Stimulated activated naive CD8-positive, alpha-beta T cell treated with anti-CD3 and anti-CD28 coated beads, Interleukin-15, Interleukin-2, amounts not matched to agents 100 ng/mL and 50 ng/mL, for 24 hours (primary cell): ENCODE measurements around the gene ATP6V1C2.

Experiments used
- H3K27ac Mint-ChIP-seq: one replicate; pipeline ENCODE4 v1.8.0; 2021; ENCODE audit warnings: mild to moderate bottlenecking, mixed read lengths
- H3K27me3 Mint-ChIP-seq: one replicate; pipeline ENCODE4 v1.8.0; 2021; ENCODE audit warnings: mixed read lengths
- H3K36me3 Mint-ChIP-seq: one replicate; pipeline ENCODE4 v1.8.0; 2021; ENCODE audit warnings: low read depth, mixed read lengths
- H3K4me1 Mint-ChIP-seq: one replicate; pipeline ENCODE4 v1.8.0; 2021; ENCODE audit warnings: low read depth, mixed read lengths
- H3K4me3 Mint-ChIP-seq: one replicate; pipeline ENCODE4 v1.8.0; 2021; ENCODE audit warnings: mild to moderate bottlenecking, mixed read lengths
- H3K9me3 Mint-ChIP-seq: one replicate; pipeline ENCODE4 v1.8.0; 2021; ENCODE audit warnings: mixed read lengths

ATP6V1C2 gene

DNA sequence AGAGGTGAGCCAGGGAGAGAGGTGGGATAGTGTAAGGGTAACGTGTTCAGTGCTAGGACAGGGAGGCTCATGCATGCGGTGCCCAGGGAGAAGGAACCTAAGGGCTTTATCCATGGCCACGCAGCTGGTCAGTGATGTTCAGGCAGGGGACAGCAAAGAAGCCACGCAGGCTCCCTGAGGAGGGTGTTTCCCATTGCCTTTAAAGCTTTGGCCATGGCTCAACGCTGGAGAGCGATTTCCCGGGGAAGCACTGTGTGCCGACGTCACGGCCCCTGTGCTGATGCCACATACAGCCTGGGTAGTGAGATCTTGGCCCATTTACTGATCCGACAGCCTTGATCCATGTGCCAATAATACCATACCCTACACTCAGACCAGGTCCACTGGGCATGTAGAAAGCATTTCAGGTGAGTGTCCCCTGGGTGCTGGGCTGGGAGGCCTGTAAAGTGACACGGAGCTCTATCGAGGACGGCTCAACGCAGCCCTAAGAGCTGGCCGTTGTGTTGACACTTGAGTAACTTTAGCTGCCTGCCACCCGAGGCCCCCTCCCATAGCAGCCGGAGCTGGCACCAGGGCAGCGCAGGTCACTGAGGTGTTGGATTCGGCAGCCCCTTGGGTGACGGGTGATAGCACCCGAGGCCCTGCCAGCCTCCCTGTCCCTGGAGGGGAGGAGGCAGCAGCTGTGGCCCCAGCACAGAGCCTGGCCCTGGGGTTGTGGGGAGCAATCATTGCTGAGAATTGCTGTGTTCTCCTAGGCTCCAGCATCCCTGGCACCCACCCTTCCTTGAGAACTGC lies 49.7 kb downstream of the ATP6V1C2 start:
- no peak overlapping the region for H3K4me3 Mint-ChIP-seq
- H3K27me3 Mint-ChIP-seq, result no peaks in the 10 kb centered on the region
- no peaks in the 10 kb centered on the region for H3K36me3 Mint-ChIP-seq
- no peaks in the 10 kb centered on the region for H3K9me3 Mint-ChIP-seq
- H3K4me1 Mint-ChIP-seq, result no peaks in the 10 kb centered on the region
- H3K27ac Mint-ChIP-seq, result no peak overlapping the region

DNA sequence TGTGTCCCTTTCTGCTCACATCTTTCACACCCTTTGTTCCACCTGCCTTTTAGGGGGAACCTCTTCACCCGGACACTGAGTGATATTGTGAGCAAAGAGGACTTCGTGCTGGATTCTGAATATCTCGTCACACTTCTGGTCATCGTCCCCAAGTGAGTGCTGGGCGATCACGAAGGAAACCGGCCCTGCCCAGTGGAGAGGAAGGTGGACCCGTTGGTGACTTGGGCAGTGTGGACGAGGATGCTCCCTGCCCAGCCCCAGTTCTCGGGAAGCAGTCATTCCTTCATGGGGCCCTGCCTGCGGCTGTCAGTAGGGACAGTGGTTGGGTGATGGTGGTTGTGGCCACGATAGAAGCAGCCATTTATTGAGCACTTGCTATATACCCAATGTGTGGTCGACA lies 50.4 kb downstream of the ATP6V1C2 start:
- Mint-ChIP-seq H3K9me3 (no peaks in the 10 kb centered on the region), H3K4me3 (no peak overlapping the region), H3K27ac (no peak overlapping the region), H3K27me3 (no peaks in the 10 kb centered on the region), H3K4me1 (no peaks in the 10 kb centered on the region), H3K36me3 (no peaks in the 10 kb centered on the region)

DNA sequence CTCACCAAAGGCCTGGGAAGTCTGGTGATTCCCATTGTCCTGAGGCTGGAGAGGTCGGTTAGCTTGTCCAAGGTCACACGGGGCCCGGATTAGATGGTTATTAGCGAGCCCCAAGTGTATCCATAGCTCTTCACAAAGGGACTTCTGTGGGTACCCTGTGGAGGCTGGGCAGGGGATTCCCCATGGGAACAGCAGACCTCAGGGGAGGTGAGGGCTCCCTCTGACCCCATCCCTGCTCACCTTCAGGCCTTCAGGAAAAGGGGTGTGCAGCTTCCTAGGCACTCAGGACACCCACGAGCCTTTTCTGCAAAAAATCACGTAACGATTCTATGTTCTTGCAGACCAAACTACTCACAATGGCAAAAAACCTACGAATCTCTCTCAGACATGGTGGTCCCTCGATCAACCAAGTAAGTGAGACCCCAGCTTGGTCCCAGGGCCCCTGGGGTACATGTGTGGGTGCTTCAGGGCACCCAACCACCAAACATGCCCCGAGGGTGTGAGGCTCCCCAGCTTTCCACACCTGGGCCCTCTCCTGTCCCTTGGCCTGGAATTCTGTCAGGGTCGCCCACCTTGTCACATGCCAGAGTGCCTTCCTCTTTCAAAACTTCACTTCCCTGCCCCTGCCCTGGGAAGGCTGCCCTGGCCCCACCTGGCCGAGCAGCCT lies 50.9 kb downstream of the ATP6V1C2 start:
- Mint-ChIP-seq H3K27me3 (no peaks in the 10 kb centered on the region), H3K9me3 (no peaks in the 10 kb centered on the region), H3K36me3 (no peaks in the 10 kb centered on the region), H3K4me3 (no peak overlapping the region), H3K4me1 (no peaks in the 10 kb centered on the region), H3K27ac (no peak overlapping the region)

DNA sequence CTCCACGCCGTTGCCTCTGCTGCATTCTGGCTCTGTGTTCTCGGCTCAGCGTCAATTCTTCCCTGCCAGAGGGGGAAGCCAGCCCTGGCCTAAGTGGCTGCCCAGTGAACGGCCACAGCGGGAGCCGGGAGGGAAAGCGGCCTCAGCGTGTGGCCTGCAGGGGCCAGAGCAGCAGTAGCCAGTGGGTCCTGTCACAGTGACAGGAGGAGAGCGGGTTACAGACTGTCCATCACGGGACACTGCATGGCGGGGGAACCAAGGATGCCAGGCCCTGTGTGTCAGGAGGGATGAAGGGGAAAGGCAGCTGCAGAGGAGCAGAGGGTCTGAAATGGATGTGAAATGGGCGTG lies 51.4 kb downstream of the ATP6V1C2 start:
- H3K27me3 Mint-ChIP-seq, result no peaks in the 10 kb centered on the region
- no peak overlapping the region for H3K4me3 Mint-ChIP-seq
- no peaks in the 10 kb centered on the region for H3K4me1 Mint-ChIP-seq
- H3K9me3 Mint-ChIP-seq, result no peaks in the 10 kb centered on the region
- H3K36me3 Mint-ChIP-seq, result no peaks in the 10 kb centered on the region
- no peak overlapping the region for H3K27ac Mint-ChIP-seq

DNA sequence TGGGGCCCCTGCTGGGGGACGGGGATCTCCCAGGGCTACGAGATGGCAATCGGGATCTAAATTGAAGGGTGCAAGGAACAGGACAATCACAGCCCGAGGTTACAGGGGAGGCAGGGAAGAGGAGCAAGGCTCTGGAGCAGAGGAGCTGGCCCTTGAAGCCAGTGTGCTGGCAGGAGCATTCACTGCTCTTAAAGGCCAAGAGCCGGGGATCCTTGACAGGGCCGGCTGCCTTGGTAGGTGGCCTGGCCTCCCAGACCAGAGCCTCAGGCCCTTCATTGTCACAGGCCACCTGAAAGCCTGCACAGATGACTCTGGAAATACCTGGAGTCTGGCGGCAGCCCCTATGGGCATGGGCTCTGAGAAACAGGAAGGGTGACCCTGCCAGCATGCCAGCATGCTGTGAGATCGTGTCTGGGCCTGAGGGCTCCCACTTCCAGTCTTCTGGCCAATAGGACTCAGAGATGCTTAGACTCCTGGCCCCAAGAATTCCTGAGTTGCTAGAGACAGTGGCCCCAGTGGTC lies 52.5 kb downstream of the ATP6V1C2 start:
- Mint-ChIP-seq H3K4me3 (no peak overlapping the region), H3K36me3 (no peaks in the 10 kb centered on the region), H3K27ac (no peak overlapping the region), H3K9me3 (no peaks in the 10 kb centered on the region), H3K27me3 (no peaks in the 10 kb centered on the region), H3K4me1 (no peaks in the 10 kb centered on the region)

DNA sequence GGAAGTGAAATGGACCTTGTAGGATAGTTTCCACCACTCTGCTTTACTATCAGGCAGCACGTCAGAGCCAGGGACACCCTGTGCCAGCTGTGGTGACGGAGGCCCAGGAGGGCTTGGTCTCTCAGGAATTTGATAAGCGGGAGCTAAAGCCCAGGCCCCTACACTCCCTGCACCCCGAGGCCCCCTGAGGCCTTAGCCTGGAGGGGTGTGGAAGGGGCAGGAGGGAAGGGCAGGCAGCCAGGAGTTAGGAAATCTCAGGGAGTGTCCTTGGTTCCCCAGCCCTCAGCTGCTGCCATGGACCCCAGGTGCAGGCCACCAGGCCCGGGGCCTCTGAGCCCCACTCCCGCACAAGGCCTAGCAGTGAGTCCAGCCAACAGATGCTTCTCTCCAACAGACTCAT lies 53.0 kb downstream of the ATP6V1C2 start:
- Mint-ChIP-seq H3K4me3 (no peak overlapping the region), H3K27ac (no peak overlapping the region), H3K27me3 (no peaks in the 10 kb centered on the region), H3K4me1 (no peaks in the 10 kb centered on the region), H3K36me3 (no peaks in the 10 kb centered on the region), H3K9me3 (no peaks in the 10 kb centered on the region)

DNA sequence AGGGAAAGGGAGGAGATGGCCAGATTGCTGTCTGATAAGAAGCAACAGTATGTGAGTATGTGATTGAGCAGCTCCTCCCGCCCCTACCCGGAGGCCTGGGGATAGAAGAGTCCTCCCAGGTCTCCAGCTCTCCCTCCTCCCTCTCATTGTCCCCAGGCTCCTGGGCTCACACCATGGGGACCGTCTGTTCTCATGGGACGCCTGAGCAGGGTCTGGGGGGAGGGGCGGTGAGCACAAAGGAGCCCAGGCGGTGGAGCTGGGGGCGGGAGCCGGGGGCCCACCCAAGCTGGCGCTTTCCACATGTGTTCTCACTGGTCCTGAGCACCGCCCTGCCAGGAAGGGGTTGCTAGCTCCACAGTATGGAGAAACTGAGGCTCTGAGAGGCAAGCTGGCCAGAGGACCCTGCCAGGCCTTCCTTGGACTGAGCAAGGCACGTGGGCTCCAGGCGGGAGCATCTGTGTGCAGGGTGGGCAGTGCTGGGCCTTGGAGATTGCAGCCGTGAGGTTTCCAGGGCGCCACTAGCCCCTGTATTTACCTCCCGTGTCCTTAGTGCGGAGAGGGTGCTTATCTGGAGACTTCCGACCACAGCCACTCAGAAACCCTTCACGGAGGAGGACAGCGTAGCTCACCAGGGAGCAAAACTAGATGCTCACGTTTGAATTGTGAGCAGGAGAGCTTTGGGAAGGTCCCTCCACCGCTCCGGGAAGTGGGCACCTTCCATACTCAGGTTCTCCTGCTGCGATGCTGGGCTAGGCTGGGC lies 53.8 kb downstream of the ATP6V1C2 start:
- Mint-ChIP-seq H3K27ac (no peak overlapping the region), H3K4me1 (no peaks in the 10 kb centered on the region)

DNA sequence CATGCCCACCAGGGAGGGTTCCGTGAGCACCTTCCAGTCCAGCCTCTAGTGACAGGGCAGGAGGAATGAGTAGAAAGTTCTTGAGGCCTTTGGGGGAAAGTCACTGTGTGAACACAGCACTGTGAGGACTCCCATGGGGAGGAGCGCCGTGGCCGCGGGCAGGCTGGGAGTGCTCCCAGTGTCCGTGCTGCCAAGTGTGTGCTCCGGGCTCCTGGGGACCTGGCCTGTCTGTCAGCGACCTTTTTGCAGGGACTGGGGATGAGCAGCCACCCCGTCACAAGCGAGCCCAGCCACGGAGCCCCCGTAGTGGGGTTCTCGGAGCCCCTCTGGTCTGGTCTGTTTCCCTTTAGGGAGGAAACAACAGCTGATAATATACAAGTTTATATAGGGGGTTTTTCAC lies 54.4 kb downstream of the ATP6V1C2 start:
- no peak overlapping the region for H3K27ac Mint-ChIP-seq
- no peaks in the 10 kb centered on the region for H3K4me1 Mint-ChIP-seq
- no peaks in the 10 kb centered on the region for H3K27me3 Mint-ChIP-seq
- H3K4me3 Mint-ChIP-seq, result no peak overlapping the region
- no peaks in the 10 kb centered on the region for H3K9me3 Mint-ChIP-seq
- H3K36me3 Mint-ChIP-seq, result peaks cover 10% of the 10 kb centered on the region

More for the DNA sequence above, 53.8 kb downstream of the ATP6V1C2 start:
- H3K9me3 Mint-ChIP-seq, result no peaks in the 10 kb centered on the region
- H3K36me3 Mint-ChIP-seq, result peaks cover 5% of the 10 kb centered on the region
- H3K27me3 Mint-ChIP-seq, result no peaks in the 10 kb centered on the region
- H3K4me3 Mint-ChIP-seq, result no peak overlapping the region

DNA sequence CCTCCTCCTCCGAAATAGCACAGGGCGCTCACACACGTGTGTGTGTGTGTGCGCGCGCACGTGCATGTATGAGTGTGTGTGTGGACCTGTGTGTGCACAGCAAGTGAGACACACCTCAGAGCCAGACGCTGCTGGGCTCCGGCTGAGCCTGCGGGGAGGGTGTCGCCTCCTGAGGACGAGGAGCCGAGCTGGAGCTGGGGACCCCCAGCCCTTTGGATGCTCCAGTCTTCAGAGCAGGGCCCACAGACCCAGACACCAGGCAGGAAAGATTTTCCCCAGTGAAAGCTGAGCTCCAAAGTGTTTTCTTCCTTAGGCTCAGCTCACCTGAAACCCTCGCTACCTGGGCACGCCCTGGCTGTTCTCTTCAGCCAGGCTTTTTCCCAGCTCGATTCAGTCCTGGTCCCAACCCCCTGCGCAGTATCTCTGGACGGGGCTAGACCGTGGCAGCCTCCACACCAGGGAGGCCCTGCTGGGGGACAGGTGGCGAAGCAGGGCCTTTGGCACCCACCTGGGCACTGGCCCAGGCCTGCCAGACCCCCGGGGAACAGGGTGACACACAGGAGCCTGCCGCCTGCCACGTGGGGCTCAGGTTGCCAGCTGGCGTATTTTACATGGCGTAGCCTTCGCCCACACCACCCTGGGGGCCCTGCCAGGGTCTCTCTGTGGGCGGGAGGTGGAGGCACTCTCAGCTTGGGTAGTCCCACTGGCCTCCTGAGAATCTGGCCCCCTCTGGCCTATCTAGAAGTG lies 55.0 kb downstream of the ATP6V1C2 start:
- peaks cover 13% of the 10 kb centered on the region for H3K36me3 Mint-ChIP-seq
- H3K4me1 Mint-ChIP-seq, result no peaks in the 10 kb centered on the region
- H3K9me3 Mint-ChIP-seq, result no peaks in the 10 kb centered on the region
- no peak overlapping the region for H3K4me3 Mint-ChIP-seq
- H3K27me3 Mint-ChIP-seq, result no peaks in the 10 kb centered on the region
- H3K27ac Mint-ChIP-seq, result no peak overlapping the region

DNA sequence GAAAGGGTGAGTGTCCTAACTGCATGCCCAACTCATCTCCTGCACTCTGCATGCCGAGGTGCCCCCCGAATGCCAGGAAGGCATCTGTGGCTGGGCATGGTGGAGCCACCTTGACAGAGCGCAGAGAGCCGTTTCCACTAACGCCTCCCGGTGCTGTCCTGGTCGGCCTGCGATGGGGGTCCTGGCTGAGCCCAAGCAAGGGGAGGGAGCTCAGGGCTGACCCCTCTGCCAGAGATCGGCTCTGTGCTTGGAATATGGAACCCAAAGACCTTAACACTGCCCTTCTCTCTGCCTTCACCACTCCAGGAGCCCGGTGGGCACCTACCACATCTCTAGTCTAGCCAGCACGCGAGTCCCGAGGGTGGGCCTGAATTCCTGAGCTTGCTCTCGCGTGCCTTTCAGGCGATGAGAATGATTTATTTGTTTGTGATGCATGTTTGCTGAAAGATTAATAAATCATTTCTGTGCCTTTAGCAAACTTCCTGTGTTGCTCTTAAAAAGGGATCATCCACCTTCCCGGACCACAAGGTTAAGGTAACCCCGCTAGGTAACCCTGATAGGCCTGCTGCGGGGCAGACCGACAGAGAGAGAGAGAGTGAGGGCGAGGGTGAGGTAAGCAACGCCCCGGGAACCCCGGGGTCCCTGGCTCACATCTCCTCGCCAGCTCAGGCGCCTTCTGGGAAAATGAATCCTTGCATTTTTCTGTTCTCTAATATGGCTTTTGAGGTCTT lies 55.8 kb downstream of the ATP6V1C2 start:
- H3K36me3 Mint-ChIP-seq, result peaks cover 19% of the 10 kb centered on the region
- H3K9me3 Mint-ChIP-seq, result no peaks in the 10 kb centered on the region
- no peaks in the 10 kb centered on the region for H3K4me1 Mint-ChIP-seq
- no peak overlapping the region for H3K4me3 Mint-ChIP-seq
- no peak overlapping the region for H3K27ac Mint-ChIP-seq
- H3K27me3 Mint-ChIP-seq, result no peaks in the 10 kb centered on the region

DNA sequence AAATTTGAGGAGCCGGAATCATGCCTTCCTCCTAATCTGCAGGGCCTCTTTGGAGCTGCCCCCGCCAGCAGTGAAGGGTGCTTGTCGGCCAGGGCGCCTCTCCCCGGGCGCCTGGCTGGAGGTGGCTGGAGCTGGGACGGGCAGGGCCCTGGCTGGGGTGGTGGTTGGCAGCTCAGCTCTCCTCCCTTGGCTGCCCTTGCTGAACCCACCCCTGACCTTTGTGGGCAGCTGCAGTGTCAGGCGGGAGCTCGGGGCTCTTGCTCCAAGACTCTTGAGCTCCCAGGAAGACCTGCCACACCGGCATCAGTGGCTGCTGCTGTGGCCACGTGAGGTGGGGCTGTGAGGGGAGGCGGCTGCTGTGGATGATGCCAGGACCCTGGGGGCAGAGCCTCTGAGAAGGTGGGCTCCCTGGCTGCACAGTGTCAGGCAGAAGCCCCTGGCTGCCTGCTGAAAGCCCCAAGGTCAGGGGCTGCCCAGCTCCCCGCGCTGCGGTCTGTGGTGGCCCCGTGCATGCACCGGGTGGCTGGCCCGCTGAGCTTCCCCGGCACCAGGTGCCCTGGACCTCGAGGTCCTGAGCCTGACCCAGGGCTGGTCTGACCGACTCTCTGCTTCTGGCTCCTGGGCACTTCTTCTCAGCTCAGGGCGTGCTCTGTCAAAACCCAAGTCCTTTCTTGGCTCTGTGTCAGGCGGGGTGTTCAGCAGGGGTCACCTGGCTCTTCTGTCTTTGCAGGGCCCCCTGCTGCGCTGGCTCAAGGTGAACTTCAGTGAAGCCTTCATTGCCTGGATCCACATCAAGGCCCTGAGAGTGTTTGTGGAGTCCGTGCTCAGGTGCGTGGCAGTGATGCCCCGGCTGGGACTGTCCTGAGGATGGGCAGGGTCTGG lies 56.7 kb downstream of the ATP6V1C2 start:
- peaks cover 24% of the 10 kb centered on the region for H3K36me3 Mint-ChIP-seq
- H3K27ac Mint-ChIP-seq, result no peak overlapping the region
- H3K27me3 Mint-ChIP-seq, result no peaks in the 10 kb centered on the region
- no peak overlapping the region for H3K4me3 Mint-ChIP-seq
- no peaks in the 10 kb centered on the region for H3K4me1 Mint-ChIP-seq
- H3K9me3 Mint-ChIP-seq, result no peaks in the 10 kb centered on the region

DNA sequence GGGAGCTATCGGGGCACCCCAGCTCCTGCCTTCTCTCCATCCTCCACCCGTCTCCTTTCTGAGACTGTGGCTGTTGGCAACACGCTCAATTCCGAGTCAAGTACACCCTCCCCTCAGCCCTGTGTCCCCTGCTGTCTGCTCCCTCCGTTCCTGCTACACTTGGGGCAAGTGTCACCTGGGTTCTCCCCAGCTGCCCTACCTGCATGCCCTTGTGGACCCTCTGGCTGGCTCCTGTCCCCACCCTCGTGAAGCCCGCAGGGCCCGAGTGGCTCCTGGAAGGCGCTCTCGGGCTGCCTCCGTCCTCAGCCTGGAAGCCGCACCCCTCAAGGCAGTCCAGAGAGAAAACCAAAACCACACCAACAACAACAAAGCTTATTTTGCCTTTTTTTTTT lies 57.3 kb downstream of the ATP6V1C2 start:
- Mint-ChIP-seq H3K9me3 (no peaks in the 10 kb centered on the region), H3K27ac (no peak overlapping the region), H3K36me3 (peaks cover 31% of the 10 kb centered on the region), H3K27me3 (no peaks in the 10 kb centered on the region), H3K4me1 (no peaks in the 10 kb centered on the region), H3K4me3 (no peak overlapping the region)

DNA sequence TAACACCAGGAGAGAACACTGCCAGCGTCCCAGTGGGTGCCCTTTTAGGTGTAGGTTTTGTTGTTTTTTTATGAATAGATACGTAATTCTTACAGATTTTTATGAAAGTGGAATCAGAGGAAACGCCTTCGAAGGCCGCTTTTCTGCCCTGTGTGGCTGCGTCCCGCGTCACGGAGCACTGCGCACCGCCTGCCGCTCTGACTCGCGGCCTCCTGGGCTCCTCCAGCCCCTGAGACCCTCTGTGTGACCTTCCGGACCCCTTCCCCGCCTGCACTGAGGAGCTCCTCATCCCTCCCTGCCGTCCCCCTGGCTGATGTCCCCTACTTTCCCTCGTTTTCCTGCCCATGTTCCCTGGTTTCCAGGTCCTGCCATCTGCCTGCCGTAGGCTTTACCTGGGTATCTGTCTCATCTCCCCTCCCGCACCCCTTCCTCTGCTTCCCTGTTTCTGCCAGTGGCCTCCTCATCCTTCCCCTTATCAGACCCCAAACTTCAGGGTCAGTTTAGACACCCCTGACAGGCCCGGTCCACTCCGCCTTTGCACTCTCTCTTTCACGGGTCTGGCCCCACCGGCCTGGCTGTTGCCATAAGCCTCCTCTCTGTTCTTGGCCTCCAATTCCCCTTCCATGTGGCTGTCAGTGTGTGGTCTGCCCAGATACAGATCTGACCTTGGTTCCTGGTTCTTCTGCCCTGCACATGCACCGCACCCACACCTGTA lies 58.5 kb downstream of the ATP6V1C2 start:
- H3K36me3 Mint-ChIP-seq, result peaks cover 43% of the 10 kb centered on the region
- no peak overlapping the region for H3K27ac Mint-ChIP-seq
- H3K4me1 Mint-ChIP-seq, result no peaks in the 10 kb centered on the region
- no peak overlapping the region for H3K4me3 Mint-ChIP-seq
- H3K27me3 Mint-ChIP-seq, result no peaks in the 10 kb centered on the region
- H3K9me3 Mint-ChIP-seq, result no peaks in the 10 kb centered on the region
